Osteocyte (in vitro differentiated cells): Measurements from ENCODE around the gene CDH4. TPM values are rescaled to one million over a fixed set of nuclear protein-coding genes. Genes with fewer than 3 reads are reported as not detected.

Experiments used
- DNase-seq: peaks from one replicate; pipeline ENCODE4 v3.0.0; 2021; ENCODE audit warnings: mixed read lengths; ENCODE audit not compliant: unreplicated experiment; ENCODE audit errors: extremely low spot score
- H3K27ac Mint-ChIP-seq: one replicate; pipeline ENCODE4 v1.8.0; 2021; ENCODE audit warnings: mild to moderate bottlenecking, mixed read lengths; ENCODE audit not compliant: unreplicated experiment
- H3K27me3 Mint-ChIP-seq: one replicate; pipeline ENCODE4 v1.8.0; 2021; ENCODE audit warnings: mixed read lengths; ENCODE audit not compliant: unreplicated experiment
- H3K36me3 Mint-ChIP-seq: one replicate; pipeline ENCODE4 v1.8.0; 2021; ENCODE audit warnings: mixed read lengths; ENCODE audit not compliant: unreplicated experiment
- H3K4me1 Mint-ChIP-seq: one replicate; pipeline ENCODE4 v1.8.0; 2021; ENCODE audit warnings: mixed read lengths; ENCODE audit not compliant: unreplicated experiment
- H3K4me3 Mint-ChIP-seq: one replicate; pipeline ENCODE4 v1.8.0; 2021; ENCODE audit warnings: mild to moderate bottlenecking, moderate library complexity, mixed read lengths; ENCODE audit not compliant: unreplicated experiment
- H3K9me3 Mint-ChIP-seq: one replicate; pipeline ENCODE4 v1.8.0; 2021; ENCODE audit warnings: mixed read lengths; ENCODE audit not compliant: unreplicated experiment
- CTCF ChIP-seq: fragments of 200-600 bp; sonication (generic); IDR thresholded peaks from 2 replicates; pipeline ENCODE4 v1.5.0; 2021; ENCODE audit warnings: antibody characterized with exemption, mild to moderate bottlenecking, moderate library complexity
- total RNA-seq: library from RNA; stranded (reverse); gene quantifications from 2 replicates; pipeline ENCODE4 v1.2.1, GENCODE V29; 2021

CDH4 gene
- total RNA-seq, 1 donor from 2014 or later = 1.3 TPM

- Mint-ChIP-seq H3K9me3 (no peaks in the 10 kb centered on the region), H3K27me3 (peaks cover 3% of the 10 kb centered on the region), H3K4me1 (no peaks in the 10 kb centered on the region), H3K27ac (no peak overlapping the region), H3K4me3 (no peak overlapping the region), H3K36me3 (no peaks in the 10 kb centered on the region)
- no peak for TF ChIP-seq CTCF
- DNase-seq = no peak
Measured at GRCh38 chr20:61765871-61766654, 514.0 kb downstream of the CDH4 start.

- H3K4me1 Mint-ChIP-seq = no peaks in the 10 kb centered on the region
- no peaks in the 10 kb centered on the region for H3K9me3 Mint-ChIP-seq
- no peak for TF ChIP-seq CTCF
- H3K36me3 Mint-ChIP-seq = no peaks in the 10 kb centered on the region
- DNase-seq = no peak
- H3K27me3 Mint-ChIP-seq = no peaks in the 10 kb centered on the region
- H3K4me3 Mint-ChIP-seq = no peak overlapping the region
- no peak overlapping the region for H3K27ac Mint-ChIP-seq
Measured at GRCh38 chr20:61766921-61767610, 515.0 kb downstream of the CDH4 start.

GRCh38 chr20:61767761-61768494 lies 515.9 kb downstream of the CDH4 start:
- Mint-ChIP-seq H3K27ac (no peak overlapping the region), H3K4me3 (no peak overlapping the region), H3K4me1 (no peaks in the 10 kb centered on the region), H3K9me3 (no peaks in the 10 kb centered on the region), H3K27me3 (no peaks in the 10 kb centered on the region), H3K36me3 (no peaks in the 10 kb centered on the region)
- TF ChIP-seq CTCF = no peak
- DNase-seq = no peak

- TF ChIP-seq CTCF = no peak
- DNase-seq = no peak
- Mint-ChIP-seq H3K36me3 (no peaks in the 10 kb centered on the region), H3K4me1 (no peaks in the 10 kb centered on the region), H3K9me3 (no peaks in the 10 kb centered on the region), H3K27ac (no peak overlapping the region), H3K27me3 (no peaks in the 10 kb centered on the region), H3K4me3 (no peak overlapping the region)
Measured at GRCh38 chr20:61768571-61769285, 516.7 kb downstream of the CDH4 start.
